Measurements from ENCODE around the gene APLN.

Gene APLN

GRCh38 chrX:129638917-129639316 lies 15.8 kb downstream of the APLN start:
- no peak for DNase-seq

- DNase-seq: peak; percentile 51
Measured at GRCh38 chrX:129637217-129638109, 17.3 kb downstream of the APLN start.

GRCh38 chrX:129636175-129636681 lies 18.5 kb downstream of the APLN start:
- no peak for DNase-seq

GRCh38 chrX:129634541-129634940 lies 20.2 kb downstream of the APLN start:
- DNase-seq: peak; percentile 12

- DNase-seq: no peak
Measured at GRCh38 chrX:129632443-129632842, 22.3 kb downstream of the APLN start.

GRCh38 chrX:129631849-129632248 lies 22.9 kb downstream of the APLN start:
- DNase-seq: no peak

- DNase-seq: no peak
Measured at GRCh38 chrX:129629837-129630236, 24.9 kb downstream of the APLN start.

- DNase-seq: no peak
Measured at GRCh38 chrX:129626026-129626425, 28.7 kb downstream of the APLN start.

- DNase-seq: no peak
Measured at GRCh38 chrX:129622757-129623301, 31.9 kb downstream of the APLN start.

- DNase-seq: no peak
Measured at GRCh38 chrX:129618997-129619396, 35.8 kb downstream of the APLN start.

GRCh38 chrX:129617420-129617819 lies 37.3 kb downstream of the APLN start:
- DNase-seq: no peak

GRCh38 chrX:129614481-129615255 lies 40.1 kb downstream of the APLN start:
- DNase-seq: no peak

- no peak for DNase-seq
Measured at GRCh38 chrX:129613596-129613995, 41.2 kb downstream of the APLN start.

- DNase-seq: no peak
Measured at GRCh38 chrX:129612396-129612795, 42.4 kb downstream of the APLN start.

- no peak for DNase-seq
Measured at GRCh38 chrX:129609395-129609794, 45.4 kb downstream of the APLN start.

- no peak for DNase-seq
Measured at GRCh38 chrX:129608496-129608895, 46.3 kb downstream of the APLN start.

- DNase-seq: peak; percentile 37
Measured at GRCh38 chrX:129606918-129607317, 47.8 kb downstream of the APLN start.

- DNase-seq: peak; percentile 41
Measured at GRCh38 chrX:129600981-129601424, 53.8 kb downstream of the APLN start.

GRCh38 chrX:129599996-129600395 lies 54.8 kb downstream of the APLN start:
- no peak for DNase-seq

GRCh38 chrX:129599499-129599898 lies 55.3 kb downstream of the APLN start:
- no peak for DNase-seq

GRCh38 chrX:129597905-129598304 lies 56.9 kb downstream of the APLN start:
- DNase-seq: no peak

GRCh38 chrX:129596077-129596476 lies 58.7 kb downstream of the APLN start:
- DNase-seq: no peak

All from NCI-H1092 treated with DMSO at 0.1 percent for 48 hours (cell line).